Measurements from ENCODE around the gene ADAMTSL5. TPM values are rescaled to one million over a fixed set of nuclear protein-coding genes. Genes with fewer than 3 reads are reported as not detected.

The ADAMTSL5 gene
- total RNA-seq (under 1 TPM; 0.40 to 0.99 TPM), polyA plus RNA-seq (ENCODE audit: insufficient read length in 2 of 2) (1 to 10 TPM in 1 of 2 donors, under 1 TPM in 1; 0.82 to 1.6 TPM)
- long read RNA-seq, donor 1, partial matches to known transcripts = 7 of 7 reads
- long read RNA-seq, donor 1, other reads (novel, unspliced or antisense) = 0 of 7 reads
- long read RNA-seq, donor 2 = 0 reads
- long read RNA-seq, donor 3 = 0 reads
- long read RNA-seq, donor 4 = 0 reads

GRCh38 chr19:1512671-1513498 is at the start of gene ADAMTSL5:
Gene ADAMTSL5, minus strand, starts transcription at chr19:1513019. Its CDS starts 2,076 bp downstream, at chr19:1510943.
- H3K27ac ChIP-seq (ENCODE audit: low read depth, low read length) = no peak within 1 kb of the TSS
- no peaks in the 10 kb centered on the region for H3K9me3 ChIP-seq (ENCODE audit: control insufficient read depth, insufficient read depth, low read length)
- no peak for DNase-seq (ENCODE audit: low read depth in 4 of 6, low spot score in 6 of 6)
- peaks cover 2% of the 10 kb centered on the region for H3K36me3 ChIP-seq (ENCODE audit: control insufficient read depth, insufficient read depth, low read length)
- no peak within 1 kb of the TSS for H3K4me3 ChIP-seq (ENCODE audit: low read depth, low read length)
- peaks cover 19% of the 10 kb centered on the region for H3K4me1 ChIP-seq (ENCODE audit: control insufficient read depth, insufficient read depth, low read length)
- WGBS (ENCODE audit: insufficient coverage) = 2% methylated on average over 74 of the region's 78 CpGs
- H3K27me3 ChIP-seq (ENCODE audit: control insufficient read depth, insufficient read depth, low read length) = peaks cover 45% of the 10 kb centered on the region

GRCh38 chr19:1561236-1561842 is 48.5 kb upstream of the ADAMTSL5 start:
- Histone ChIP-seq H3K4me1 (ENCODE audit: control insufficient read depth, insufficient read depth, low read length) (peaks cover 33% of the 10 kb centered on the region), H3K4me3 (ENCODE audit: low read depth, low read length) (no peak overlapping the region), H3K36me3 (ENCODE audit: control insufficient read depth, insufficient read depth, low read length) (peaks cover 66% of the 10 kb centered on the region), H3K27ac (ENCODE audit: low read depth, low read length) (no peak overlapping the region), H3K27me3 (ENCODE audit: control insufficient read depth, insufficient read depth, low read length) (no peaks in the 10 kb centered on the region), H3K9me3 (ENCODE audit: control insufficient read depth, insufficient read depth, low read length) (no peaks in the 10 kb centered on the region)
- WGBS (ENCODE audit: insufficient coverage) = 90% methylated on average over 16 of the region's 17 CpGs
- DNase-seq (ENCODE audit: low read depth in 4 of 6, low spot score in 6 of 6) = no peak

- no peak overlapping the region for H3K4me3 ChIP-seq (ENCODE audit: low read depth, low read length)
- H3K9me3 ChIP-seq (ENCODE audit: control insufficient read depth, insufficient read depth, low read length) = no peaks in the 10 kb centered on the region
- no peak overlapping the region for H3K27ac ChIP-seq (ENCODE audit: low read depth, low read length)
- no peaks in the 10 kb centered on the region for H3K27me3 ChIP-seq (ENCODE audit: control insufficient read depth, insufficient read depth, low read length)
- peaks cover 23% of the 10 kb centered on the region for H3K4me1 ChIP-seq (ENCODE audit: control insufficient read depth, insufficient read depth, low read length)
- WGBS (ENCODE audit: insufficient coverage) = 68% methylated on average over 22 of the region's 25 CpGs
- DNase-seq (ENCODE audit: low read depth in 4 of 6, low spot score in 6 of 6) = no peak
- peaks cover 65% of the 10 kb centered on the region for H3K36me3 ChIP-seq (ENCODE audit: control insufficient read depth, insufficient read depth, low read length)
Observed at GRCh38 chr19:1560286-1560882, 47.6 kb upstream of the ADAMTSL5 start.

- H3K27ac ChIP-seq (ENCODE audit: low read depth, low read length) = no peak overlapping the region
- H3K27me3 ChIP-seq (ENCODE audit: control insufficient read depth, insufficient read depth, low read length) = no peaks in the 10 kb centered on the region
- WGBS (ENCODE audit: insufficient coverage) = 45% methylated on average over 10 of the region's 12 CpGs
- DNase-seq (ENCODE audit: low read depth in 4 of 6, low spot score in 6 of 6) = no peak
- H3K4me3 ChIP-seq (ENCODE audit: low read depth, low read length) = no peak overlapping the region
- peaks cover 73% of the 10 kb centered on the region for H3K36me3 ChIP-seq (ENCODE audit: control insufficient read depth, insufficient read depth, low read length)
- peaks cover 19% of the 10 kb centered on the region for H3K4me1 ChIP-seq (ENCODE audit: control insufficient read depth, insufficient read depth, low read length)
- no peaks in the 10 kb centered on the region for H3K9me3 ChIP-seq (ENCODE audit: control insufficient read depth, insufficient read depth, low read length)
Observed at GRCh38 chr19:1558552-1558951, 45.7 kb upstream of the ADAMTSL5 start.

- DNase-seq (ENCODE audit: low read depth in 4 of 6, low spot score in 6 of 6) = no peak
- no peaks in the 10 kb centered on the region for H3K9me3 ChIP-seq (ENCODE audit: control insufficient read depth, insufficient read depth, low read length)
- WGBS (ENCODE audit: insufficient coverage) = 98% methylated on average over 60 of the region's 66 CpGs
- H3K27me3 ChIP-seq (ENCODE audit: control insufficient read depth, insufficient read depth, low read length) = no peaks in the 10 kb centered on the region
- H3K4me1 ChIP-seq (ENCODE audit: control insufficient read depth, insufficient read depth, low read length) = peaks cover 14% of the 10 kb centered on the region
- H3K4me3 ChIP-seq (ENCODE audit: low read depth, low read length) = no peak overlapping the region
- H3K27ac ChIP-seq (ENCODE audit: low read depth, low read length) = no peak overlapping the region
- peaks cover 60% of the 10 kb centered on the region for H3K36me3 ChIP-seq (ENCODE audit: control insufficient read depth, insufficient read depth, low read length)
Observed at GRCh38 chr19:1556390-1557070, 43.7 kb upstream of the ADAMTSL5 start.

- Histone ChIP-seq H3K4me3 (ENCODE audit: low read depth, low read length) (no peak overlapping the region), H3K27me3 (ENCODE audit: control insufficient read depth, insufficient read depth, low read length) (no peaks in the 10 kb centered on the region), H3K9me3 (ENCODE audit: control insufficient read depth, insufficient read depth, low read length) (no peaks in the 10 kb centered on the region), H3K4me1 (ENCODE audit: control insufficient read depth, insufficient read depth, low read length) (peaks cover 10% of the 10 kb centered on the region), H3K36me3 (ENCODE audit: control insufficient read depth, insufficient read depth, low read length) (peaks cover 52% of the 10 kb centered on the region), H3K27ac (ENCODE audit: low read depth, low read length) (no peak overlapping the region)
- 93% methylated on average over 112 of the region's 121 CpGs for WGBS (ENCODE audit: insufficient coverage)
- DNase-seq (ENCODE audit: low read depth in 4 of 6, low spot score in 6 of 6) = no peak
Observed at GRCh38 chr19:1555487-1556389, 42.9 kb upstream of the ADAMTSL5 start.

- WGBS (ENCODE audit: insufficient coverage) = 76% methylated on average over 18 of the region's 24 CpGs
- no peak for DNase-seq (ENCODE audit: low read depth in 4 of 6, low spot score in 6 of 6)
- H3K9me3 ChIP-seq (ENCODE audit: control insufficient read depth, insufficient read depth, low read length) = no peaks in the 10 kb centered on the region
- peaks cover 44% of the 10 kb centered on the region for H3K36me3 ChIP-seq (ENCODE audit: control insufficient read depth, insufficient read depth, low read length)
- H3K4me3 ChIP-seq (ENCODE audit: low read depth, low read length) = no peak overlapping the region
- H3K27me3 ChIP-seq (ENCODE audit: control insufficient read depth, insufficient read depth, low read length) = no peaks in the 10 kb centered on the region
- H3K4me1 ChIP-seq (ENCODE audit: control insufficient read depth, insufficient read depth, low read length) = peaks cover 10% of the 10 kb centered on the region
- no peak overlapping the region for H3K27ac ChIP-seq (ENCODE audit: low read depth, low read length)
Observed at GRCh38 chr19:1554968-1555367, 42.1 kb upstream of the ADAMTSL5 start.

- DNase-seq (ENCODE audit: low read depth in 4 of 6, low spot score in 6 of 6) = no peak
- Histone ChIP-seq H3K4me3 (ENCODE audit: low read depth, low read length) (no peak overlapping the region), H3K36me3 (ENCODE audit: control insufficient read depth, insufficient read depth, low read length) (peaks cover 34% of the 10 kb centered on the region), H3K4me1 (ENCODE audit: control insufficient read depth, insufficient read depth, low read length) (peaks cover 3% of the 10 kb centered on the region), H3K9me3 (ENCODE audit: control insufficient read depth, insufficient read depth, low read length) (no peaks in the 10 kb centered on the region), H3K27ac (ENCODE audit: low read depth, low read length) (no peak overlapping the region), H3K27me3 (ENCODE audit: control insufficient read depth, insufficient read depth, low read length) (no peaks in the 10 kb centered on the region)
- 91% methylated on average over 4 of the region's 10 CpGs for WGBS (ENCODE audit: insufficient coverage)
Observed at GRCh38 chr19:1553415-1553814, 40.6 kb upstream of the ADAMTSL5 start.
